HG03159 (cell line): Measurements from ENCODE around the gene ELF3.
"Not testable (repeated sequence)": the region's sequence is repeated elsewhere in the genome, so short reads cannot be mapped to it uniquely, and the experiment has no call there.

Experiments used
- ATAC-seq: cut with Tn5 transposase; IDR thresholded peaks from one replicate; pipeline ENCODE4 v1.9.1; 2021; ENCODE audit warnings: mild to moderate bottlenecking, moderate library complexity; ENCODE audit not compliant: unreplicated experiment

ELF3 gene

DNA sequence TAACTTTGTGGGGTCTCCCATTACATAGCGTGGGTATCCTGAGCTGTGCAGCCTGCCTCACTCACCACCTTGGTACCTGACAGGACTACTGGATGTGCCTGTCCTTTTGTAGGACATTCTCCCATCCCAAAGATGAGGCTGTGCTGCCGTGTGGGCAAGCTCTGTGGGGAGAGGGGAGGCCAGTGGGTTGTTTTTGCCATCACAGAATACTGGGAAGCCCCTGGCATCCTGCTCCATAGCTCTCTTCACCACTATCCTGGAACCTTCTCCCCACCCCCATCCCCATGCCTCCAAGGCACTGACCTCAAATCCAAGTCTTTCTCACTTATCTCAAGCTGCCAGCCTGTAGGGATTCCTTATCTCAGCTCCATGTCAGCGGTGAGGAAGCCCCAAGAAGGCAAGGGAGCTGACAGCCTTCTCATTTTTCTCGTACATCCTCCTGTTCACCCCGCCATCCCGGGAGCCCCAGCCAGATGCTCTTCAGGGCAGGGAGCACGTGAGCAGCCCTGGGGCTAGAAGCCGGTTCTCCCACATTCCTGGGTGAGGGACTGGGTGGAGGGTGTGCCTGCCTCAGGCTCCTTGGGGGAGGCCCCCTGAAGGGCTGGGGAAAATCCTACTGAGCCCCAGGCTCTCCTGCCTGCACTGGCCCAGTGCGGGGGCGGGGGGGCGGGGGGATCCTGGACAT lies 2.4 kb upstream of the ELF3 start:
- no peak for ATAC-seq

DNA sequence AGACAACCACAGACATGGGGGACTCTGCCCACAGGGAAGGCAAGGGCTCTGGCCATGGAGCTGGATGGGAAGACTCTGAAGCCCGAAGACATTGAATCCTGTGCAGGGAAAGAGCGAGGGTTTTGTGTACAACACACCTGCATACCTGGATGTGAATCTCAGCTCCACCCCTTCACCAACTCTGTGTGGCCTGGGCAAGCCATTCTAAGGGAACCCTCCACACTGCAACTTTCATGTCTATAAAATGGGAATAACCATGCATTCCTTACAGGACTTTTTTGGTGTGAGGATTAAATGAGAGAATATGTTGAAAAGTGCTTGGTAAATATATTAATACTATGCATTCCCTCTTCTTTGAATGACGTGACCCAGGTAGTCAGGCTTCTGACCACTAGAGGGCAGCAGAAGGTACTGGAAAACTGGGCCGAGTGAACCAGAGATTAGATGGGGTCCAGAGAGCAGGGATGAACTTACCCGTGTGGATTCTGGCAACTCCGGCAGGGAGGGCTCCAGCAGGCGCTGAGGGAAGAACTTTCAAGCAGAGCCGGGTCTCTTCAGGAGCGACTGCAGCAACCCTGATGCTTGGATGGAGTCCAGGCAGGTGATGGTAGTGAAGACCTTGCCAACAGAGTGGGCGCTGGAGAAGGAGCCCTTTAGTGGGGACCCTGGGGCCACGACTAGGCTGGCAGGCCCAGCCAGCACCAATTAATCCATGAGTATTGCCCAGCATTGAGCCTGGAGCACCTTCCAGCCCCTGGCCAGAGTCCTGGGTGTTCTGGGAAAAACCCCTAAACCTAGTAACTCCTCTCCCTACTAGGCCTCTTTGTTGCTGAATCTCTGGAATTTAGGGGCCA lies 834 bp upstream of the ELF3 start:
- ATAC-seq = peak; percentile 43

DNA sequence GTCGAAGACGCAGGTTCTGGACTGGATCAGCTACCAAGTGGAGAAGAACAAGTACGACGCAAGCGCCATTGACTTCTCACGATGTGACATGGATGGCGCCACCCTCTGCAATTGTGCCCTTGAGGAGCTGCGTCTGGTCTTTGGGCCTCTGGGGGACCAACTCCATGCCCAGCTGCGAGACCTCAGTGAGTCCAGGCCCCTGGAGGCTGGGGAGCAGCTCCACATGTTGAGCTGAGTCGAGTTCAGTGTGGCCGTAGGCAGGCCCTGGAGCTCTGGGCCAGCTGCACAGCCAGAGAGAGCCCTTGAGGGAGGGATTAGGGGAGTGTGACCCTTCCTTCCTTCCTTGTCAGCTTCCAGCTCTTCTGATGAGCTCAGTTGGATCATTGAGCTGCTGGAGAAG lies 1.6 kb downstream of the ELF3 start:
- no peak for ATAC-seq

DNA sequence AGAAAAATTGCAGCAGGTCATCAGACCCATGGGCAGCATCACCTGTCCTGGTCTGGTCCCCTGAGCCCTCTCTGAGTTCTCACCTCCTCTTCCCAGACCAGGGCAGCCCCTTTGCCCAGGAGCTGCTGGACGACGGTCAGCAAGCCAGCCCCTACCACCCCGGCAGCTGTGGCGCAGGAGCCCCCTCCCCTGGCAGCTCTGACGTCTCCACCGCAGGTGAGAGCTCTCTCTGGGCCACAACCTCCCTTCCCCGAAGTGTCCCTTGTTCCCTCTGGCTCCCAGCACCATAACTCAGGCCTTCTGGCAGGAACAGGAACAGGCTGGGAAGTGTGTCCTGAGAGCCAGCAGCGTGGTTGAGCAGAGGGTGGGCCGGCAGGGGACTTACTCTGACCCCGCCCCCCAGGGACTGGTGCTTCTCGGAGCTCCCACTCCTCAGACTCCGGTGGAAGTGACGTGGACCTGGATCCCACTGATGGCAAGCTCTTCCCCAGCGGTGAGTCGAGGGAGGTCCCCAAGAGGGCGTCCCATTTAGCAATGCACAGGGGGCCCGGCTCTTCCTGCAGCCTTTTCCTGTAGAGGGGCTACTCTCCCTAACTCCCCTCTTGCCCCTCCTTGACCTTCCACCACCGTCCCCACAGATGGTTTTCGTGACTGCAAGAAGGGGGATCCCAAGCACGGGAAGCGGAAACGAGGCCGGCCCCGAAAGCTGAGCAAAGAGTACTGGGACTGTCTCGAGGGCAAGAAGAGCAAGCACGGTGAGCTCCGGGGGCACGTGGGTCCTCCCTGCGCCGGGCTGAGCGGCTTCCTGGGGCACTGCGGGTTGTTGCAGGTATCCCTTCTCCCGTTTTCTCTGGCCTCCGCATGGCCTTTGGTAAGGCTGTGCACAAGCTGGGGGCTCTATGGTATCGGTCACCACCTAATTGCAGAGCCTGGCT lies 2.4 kb downstream of the ELF3 start:
- ATAC-seq = no peak

DNA sequence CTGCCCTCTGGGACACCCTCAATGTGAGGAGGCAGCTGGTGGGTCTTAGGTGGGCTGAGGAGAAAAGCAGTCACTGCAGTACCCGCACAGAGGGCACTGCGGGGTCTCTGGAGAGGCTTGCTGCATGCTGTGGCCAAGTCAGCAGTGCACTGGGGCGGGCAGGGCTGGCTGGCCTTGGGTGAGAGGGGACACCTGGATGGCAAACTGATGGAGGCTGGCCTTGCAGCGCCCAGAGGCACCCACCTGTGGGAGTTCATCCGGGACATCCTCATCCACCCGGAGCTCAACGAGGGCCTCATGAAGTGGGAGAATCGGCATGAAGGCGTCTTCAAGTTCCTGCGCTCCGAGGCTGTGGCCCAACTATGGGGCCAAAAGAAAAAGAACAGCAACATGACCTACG lies 3.2 kb downstream of the ELF3 start:
- ATAC-seq = no peak

DNA sequence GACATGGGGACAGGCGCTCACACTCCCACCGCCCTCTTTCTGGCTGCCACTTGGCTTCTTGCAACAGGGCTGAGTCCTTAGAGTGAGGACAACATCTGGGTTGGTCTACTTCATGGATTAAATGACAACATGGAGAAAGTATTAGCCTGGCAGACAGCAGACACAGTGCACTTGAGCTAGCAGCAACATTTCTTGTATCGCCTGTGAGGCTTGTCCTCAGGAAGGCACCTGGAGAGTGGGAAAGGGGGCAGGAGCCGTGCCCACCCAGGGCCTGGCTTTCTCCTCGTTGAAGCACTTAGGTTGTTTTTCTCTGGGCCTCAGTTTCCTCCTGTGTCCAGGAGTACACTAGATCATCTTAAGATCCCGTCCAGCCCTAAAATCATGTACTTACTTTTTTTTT lies 3.7 kb downstream of the ELF3 start:
- no peak for ATAC-seq

DNA sequence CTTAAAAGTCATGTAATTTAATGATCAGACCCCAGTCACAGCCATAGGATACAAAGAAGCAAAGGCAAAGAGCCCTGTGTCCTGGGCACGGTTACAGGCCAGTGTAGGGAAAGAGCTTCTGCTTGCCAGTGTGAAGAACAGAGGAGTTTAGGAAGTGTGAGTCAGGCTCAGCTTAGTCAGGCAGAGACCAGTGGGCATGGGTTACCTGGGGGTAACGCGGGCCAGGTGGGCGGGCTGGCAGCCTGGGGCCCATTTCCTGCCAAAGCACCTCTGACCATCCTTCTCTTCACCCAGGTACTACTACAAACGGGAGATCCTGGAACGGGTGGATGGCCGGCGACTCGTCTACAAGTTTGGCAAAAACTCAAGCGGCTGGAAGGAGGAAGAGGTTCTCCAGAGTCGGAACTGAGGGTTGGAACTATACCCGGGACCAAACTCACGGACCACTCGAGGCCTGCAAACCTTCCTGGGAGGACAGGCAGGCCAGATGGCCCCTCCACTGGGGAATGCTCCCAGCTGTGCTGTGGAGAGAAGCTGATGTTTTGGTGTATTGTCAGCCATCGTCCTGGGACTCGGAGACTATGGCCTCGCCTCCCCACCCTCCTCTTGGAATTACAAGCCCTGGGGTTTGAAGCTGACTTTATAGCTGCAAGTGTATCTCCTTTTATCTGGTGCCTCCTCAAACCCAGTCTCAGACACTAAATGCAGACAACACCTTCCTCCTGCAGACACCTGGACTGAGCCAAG lies 4.7 kb downstream of the ELF3 start:
- ATAC-seq = no peak

DNA sequence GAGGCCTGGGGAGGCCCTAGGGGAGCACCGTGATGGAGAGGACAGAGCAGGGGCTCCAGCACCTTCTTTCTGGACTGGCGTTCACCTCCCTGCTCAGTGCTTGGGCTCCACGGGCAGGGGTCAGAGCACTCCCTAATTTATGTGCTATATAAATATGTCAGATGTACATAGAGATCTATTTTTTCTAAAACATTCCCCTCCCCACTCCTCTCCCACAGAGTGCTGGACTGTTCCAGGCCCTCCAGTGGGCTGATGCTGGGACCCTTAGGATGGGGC lies 5.2 kb downstream of the ELF3 start:
- ATAC-seq = no peak

DNA sequence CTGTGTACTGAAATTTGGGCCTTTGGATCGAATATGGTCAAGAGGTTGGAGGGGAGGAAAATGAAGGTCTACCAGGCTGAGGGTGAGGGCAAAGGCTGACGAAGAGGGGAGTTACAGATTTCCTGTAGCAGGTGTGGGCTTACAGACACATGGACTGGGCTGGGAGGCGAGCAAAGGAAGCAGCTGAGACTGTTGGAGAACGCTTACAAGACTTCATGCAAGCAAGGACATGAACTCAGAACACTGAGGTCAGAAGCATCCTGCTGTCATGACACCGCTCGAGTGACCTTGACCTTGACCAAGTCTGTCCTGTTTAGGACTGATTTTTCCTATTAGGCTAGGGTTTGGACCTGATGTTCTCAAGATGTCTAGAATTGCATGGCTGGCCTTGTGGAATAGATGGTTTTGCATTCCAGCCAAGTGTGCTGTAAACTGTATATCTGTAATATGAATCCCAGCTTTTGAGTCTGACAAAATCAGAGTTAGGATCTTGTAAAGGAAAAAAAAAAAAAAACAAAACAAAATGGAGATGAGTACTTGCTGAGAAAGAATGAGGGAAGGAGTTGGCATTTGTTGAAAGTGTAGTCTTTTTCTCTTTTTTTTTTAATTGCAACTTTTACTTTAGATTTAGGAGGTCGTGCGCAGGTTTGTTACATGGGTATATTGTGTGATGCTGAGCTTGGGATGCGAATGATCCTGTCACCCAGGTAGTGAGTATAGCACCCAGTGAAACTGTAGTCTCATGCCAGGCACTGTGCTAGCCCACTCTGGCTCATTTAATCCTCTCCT lies 5.8 kb downstream of the ELF3 start:
- ATAC-seq = no peak

DNA sequence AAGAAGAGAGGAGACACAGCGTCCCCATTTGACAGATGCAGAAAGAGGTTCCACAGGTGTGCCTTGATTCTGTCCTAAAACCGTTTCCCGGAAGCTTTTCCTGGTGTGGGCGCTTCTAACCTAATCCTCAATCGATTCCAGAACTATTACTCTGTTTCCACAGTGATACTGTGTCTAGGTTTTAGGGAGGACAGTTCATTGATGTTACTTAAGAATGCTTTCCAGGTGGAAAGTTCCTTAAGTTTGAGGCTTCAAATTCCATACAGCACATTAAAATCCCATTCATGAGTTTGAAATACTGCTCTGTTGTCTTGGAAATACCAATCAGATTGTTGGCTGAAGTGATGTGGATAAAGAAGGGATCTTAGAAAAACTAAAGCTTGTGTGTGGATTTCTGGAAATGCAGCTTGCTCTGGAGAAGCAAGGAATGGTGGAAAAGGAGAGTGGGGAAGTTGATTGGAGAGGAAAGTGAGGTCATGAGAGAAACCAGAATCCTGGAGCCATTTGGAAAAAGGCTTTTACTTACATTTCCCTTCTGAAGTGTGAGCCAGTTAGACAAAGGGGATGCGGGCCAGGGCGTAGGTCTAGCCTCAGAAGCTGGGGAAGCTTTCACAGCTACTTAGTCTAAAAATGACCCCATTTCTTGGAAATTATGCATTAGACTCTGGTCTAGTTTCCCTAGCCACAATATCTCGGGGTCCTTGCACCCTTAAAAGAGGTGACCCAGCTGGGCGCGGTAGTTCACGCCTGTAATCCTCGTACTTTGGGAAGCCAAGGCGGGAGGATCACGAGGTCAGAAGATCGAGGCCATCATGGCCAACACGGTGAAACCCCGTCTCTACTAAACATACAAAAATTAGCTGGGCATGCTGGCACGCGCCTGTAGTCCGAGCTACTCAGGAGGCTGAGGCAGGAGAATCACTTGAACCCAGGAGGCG lies 6.7 kb downstream of the ELF3 start:
- ATAC-seq = no peak

DNA sequence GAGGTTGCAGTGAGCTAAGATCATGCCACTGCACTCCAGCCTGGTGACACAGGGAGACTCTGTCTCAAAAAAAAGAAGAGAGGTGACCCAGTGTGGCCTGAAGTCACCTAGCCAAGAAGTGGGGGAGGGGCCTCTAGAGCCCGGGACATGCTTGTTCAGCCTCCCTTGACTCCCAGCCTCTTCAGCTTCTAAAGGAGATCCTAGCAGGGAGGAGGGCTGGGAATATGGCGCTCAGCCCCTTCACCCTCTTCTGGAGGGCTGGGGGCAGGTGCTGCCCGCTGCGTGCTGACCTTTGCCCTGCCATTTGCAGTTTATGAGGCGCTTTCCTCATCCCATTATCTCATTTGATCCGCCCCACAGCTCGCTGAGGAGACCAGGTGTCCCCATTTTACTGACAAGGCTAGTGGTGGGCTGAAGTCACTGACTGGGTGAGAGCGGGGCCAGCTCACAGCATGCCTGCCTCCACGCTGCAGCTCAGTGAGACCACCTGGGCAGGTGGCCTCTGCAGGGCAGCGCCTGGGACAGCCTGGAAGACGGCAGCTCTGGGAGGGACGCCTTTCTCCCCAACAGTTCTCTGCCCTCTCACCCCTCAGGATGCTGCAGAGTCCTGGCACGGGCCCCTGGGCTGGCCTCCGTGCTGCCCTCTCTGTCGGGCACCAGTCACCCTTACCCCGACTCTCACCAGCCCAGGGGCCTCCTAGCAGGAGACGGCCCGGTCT lies 7.5 kb downstream of the ELF3 start:
- no peak for ATAC-seq

DNA sequence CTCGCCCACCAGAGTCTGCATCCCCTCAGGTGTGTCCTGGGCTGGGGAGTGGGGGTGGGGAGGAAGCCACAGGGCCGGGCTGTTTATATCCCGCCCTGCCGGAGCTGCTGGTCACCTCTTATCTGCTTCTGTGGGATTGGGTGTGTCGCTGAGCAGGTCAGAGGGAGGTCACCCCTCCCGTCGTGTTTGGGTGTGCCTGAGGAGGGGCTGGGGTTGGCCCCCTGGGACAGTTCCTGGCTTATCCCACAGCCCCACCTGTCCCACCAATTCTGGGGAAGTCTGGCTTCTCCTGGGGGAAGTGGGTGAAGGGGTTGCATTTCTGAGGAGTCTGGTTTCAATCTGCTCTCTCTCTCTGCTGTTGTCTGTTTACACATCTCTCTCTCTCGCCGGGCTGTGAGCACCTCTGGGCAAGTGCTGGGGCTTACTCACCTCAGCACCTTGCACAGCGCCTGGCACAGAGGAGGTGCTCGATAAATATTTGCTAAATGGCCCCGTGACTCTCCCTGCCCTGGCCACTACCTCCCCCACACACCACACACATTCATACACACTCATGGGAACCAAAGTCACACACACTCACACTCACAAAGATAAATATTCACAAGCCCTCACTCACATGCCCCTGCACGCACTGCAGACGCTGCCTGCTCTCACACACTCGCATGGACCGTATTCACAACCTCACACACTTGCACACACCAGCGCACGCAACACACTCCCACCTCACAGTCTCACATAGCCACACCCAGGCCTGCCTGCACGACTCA lies 8.3 kb downstream of the ELF3 start:
- ATAC-seq = no peak

DNA sequence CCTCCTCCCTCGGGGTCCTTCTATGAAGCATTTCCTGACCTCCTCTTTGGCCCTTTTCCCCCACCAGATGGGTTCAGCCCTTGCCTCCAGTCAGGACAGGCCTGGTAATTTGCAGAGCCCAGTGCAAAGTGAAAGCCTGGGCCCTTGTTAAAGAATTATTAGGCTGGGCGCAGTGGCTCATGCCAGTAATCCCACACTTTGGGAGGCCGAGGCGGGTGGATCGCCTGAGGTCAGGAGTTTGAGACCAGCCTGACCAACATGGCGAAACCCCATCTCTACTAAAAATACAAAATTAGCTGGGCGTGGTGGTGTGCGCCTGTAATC lies 8.8 kb downstream of the ELF3 start:
- ATAC-seq = not testable (repeated sequence)

DNA sequence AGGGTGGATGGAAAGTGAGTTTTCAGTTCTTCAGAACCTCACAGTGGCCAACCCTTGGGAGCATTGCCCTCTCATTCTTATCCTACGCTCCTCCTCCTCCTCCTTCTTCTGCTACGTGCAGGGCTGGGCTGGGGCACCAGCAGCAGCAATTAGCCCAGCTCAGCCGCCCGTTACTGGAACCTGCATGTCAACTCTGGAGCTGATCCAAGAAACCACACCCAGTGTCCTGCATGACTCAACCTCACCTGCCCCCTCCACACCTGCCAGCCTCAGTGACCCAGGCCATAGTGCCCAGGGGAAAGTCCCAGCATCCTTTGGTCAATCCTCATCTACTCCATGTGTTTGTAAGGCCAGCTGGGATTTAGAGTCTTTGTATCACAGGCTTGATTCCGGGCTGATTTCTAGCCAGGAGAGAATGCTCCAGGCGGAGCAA lies 12.6 kb downstream of the ELF3 start:
- no peak for ATAC-seq

DNA sequence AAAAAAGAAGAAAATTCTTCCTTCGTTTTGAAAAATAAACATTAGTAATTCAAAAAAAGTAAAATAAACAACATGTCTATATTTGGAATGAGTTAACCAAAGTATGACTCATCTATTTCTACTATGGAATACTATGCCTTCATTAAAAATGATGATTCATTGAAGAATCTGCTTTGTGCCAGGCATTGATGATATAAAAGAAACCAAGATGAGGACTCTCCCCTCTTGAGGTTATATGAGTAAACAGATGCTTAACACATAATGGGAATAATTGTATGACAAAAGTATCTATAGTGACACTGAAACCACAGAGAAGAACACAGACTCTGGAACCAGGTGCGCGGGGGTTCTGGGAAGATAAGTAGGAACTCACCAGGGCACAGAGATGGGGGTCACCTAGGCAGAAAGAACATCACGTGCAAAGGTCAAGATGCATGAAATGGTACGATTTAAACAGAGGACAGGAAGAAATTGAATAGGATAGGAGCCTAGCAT lies 18.8 kb downstream of the ELF3 start:
- ATAC-seq = no peak

DNA sequence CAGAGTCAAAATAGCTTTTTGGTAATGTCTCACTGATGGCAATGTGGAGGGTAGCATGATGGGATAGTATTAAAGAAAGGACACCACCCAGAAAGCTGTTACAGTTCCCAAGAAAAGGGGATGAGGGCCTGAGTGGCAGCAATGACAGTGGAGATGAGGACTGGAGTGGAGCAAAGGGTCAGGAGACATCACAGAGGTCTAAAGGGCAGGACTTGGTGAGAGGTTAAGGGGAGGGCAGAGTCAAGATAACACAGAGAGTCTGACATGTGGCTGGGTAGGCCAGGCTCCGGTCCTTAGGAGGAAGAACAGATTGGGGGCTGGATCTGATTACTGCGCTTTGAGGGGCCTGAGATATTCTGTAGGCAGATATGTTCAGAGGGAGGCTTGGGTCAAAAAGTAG lies 19.3 kb downstream of the ELF3 start:
- no peak for ATAC-seq

DNA sequence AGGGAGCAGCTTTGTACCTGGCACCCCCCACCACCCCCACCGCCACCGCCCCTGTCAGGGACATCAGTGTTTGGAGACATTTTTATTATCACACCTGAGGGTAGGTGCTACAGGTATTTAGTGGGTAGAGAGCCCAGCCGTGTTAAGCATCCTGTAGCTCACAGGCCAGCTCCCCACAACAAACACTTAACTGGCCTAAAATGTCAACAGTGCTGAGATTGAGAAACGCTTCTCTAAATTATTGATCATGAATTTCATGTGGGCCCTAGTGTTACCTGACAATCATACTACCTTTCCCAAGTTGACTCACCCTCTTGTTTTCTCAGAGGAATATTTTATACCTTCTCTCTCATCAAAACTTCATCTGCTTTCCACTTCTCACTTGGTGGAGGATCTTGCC lies 21.4 kb downstream of the ELF3 start:
- ATAC-seq = no peak
